Activated naive CD8-positive, alpha-beta T cell treated with anti-CD3 and anti-CD28 coated beads, Interleukin-2, amount 50 U/mL, for 16 hours (primary cell): ENCODE data around the gene WNT2B.
"Not testable (repeated sequence)": the region's sequence is repeated elsewhere in the genome, so short reads cannot be mapped to it uniquely, and the experiment has no call there.

Experiments
- DNase-seq: peaks from one replicate; pipeline ENCODE4 v3.0.0-alpha.2; 2020; ENCODE audit warnings: low read depth, low spot score

The WNT2B gene

DNA sequence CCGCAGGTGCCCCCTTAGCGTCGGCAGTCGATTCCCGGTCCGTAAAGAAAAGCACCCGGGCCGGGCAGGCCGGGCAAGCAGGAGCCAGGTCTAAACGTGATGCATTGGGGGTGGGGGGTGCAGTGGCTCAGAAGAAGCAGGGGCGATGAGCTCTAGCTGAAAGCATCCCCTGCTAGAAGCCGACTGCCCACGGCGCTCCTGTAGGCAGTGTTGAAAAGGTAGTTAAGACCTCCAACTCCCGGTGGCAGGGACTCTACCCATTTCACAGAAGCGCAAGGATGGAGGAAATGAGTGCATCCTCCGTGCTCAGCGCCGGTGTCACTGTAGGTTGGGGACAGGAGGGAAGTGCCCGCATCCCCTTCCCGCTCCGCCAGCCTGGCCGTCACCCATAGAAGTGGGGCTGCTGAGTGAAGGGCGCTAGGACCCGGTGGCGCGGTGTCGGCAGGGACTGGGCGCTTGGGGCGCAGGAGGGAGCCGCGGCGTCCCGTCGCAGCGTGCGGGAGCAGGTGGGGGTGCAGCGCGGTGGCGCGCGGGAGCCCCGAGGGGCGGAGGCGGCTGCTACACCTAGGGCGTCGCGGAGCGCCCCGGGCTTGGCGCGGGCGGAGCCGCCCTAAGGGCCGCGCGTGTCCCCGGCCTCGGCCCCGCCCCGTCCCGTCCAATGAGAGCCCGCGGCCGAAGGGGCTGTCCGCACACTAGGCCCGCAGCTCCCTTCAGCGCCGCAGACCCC lies at the start of gene WNT2B:
Gene WNT2B, plus strand, starts transcription at position 688 of the 727 bp plus-strand sequence. CDS start 298 bp downstream, outside the sequence.
- DNase-seq: no peak

DNA sequence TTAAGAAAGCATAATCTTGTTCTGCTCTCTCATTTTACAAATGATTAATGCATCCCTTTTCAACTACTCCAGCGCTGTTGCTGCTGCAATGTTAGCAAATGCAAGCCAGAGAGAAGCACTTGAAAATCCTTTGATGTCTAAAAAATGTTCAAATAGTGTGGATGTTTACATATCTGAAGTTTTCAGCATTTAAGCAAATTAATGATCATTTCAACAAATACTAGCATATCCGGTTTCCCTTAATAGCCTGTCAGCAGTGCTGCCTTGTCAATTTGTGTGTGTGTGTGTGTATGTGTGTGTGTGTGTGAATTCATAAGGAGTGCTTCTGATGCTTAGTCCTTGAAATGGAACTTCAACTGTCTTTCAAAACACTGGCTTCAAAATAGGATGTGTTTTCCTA lies 48.1 kb upstream of the WNT2B start:
- DNase-seq: no peak

GRCh38 chr1:112461200-112461871 lies 47.4 kb upstream of the WNT2B start:
- no peak for DNase-seq

- DNase-seq: no peak
These were observed 45.8 kb upstream of the WNT2B start for GRCh38 chr1:112462953-112463279.

DNA sequence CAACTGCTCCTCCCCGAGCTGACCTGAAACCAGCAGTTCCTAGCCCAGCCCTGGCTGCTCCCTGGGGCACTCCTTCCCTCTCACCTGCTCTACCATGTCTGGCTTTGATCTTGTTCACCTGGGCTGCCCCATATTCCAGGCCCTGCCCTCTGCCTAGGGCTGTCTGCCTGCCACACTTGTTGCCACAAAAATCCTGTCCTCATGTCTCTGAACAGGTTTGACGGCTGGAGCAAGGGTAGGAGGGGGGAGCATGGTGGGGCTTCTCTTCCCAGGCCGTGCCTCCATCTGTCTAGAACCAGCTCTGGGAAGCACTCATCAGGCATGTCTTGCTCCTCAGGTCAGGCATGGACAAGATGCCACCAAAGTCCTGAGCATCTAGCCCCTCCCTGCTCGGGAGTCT lies 44.3 kb upstream of the WNT2B start:
- DNase-seq: no peak

DNA sequence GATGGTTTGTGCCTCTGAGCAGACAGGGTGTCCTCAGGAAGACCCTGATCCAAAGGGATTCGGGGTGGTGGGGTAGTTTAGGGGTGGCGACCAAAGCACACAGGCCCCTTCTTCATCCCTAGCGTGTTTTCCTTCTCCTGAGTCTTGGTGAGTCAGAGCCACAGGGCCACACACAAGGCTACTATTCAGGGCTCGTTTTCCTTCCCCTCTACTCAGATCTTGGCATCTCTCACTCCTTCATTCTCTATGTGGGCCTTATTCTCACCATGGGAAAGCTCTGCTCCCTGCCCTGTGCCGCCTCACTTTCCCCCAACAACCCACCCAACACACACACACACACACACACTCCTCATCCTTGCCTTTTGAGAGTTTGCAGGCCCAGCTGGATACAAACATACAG lies 43.6 kb upstream of the WNT2B start:
- no peak for DNase-seq

DNA sequence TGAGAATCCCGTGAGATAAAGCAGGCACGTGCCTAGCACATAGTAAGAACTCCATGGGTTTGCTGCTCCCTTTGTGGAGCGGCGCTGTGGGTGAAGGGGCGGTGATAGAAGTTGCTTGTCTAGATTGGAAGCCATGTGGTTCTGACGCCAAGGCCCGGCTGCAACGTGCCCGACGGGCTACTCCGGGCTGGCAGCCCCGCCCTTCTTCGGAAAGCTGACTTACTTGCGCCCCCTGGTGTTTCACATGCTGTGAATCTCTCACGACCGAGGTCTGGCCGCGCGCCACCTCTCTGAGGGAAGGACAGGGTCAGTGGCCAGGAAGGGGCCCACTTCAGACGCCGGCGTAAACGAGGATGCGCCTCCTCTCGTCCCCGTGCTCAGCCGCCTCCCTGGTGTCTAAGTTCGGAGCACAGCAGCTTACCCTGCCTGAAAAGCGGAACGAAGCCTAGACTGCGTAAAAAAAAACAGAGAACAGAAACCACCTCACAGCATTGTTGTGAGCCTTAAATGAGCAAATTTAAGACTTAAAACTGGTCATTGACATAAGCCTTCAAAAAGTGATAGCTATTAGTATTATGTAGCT lies 42.6 kb upstream of the WNT2B start:
- DNase-seq: peak; percentile 72

DNA sequence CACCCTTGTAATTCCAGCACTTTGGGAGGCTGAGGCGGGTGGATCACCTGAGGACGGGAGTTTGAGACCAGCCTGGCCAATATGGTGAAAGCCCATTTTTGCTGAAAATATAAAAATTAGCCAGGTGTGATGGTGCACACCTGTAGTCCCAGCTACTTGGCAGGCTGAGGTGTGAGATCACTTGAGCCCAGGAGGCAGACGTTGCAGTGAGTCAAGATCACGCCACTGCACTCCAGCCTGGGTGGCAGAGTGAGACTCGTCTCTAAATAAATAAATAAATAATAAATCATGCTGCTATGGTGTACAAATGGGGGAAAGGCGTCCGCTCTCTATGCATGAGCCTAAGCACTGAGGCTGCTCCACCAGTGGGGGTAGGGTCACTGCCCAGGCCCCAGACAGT lies 38.4 kb upstream of the WNT2B start:
- not testable (repeated sequence) for DNase-seq

DNA sequence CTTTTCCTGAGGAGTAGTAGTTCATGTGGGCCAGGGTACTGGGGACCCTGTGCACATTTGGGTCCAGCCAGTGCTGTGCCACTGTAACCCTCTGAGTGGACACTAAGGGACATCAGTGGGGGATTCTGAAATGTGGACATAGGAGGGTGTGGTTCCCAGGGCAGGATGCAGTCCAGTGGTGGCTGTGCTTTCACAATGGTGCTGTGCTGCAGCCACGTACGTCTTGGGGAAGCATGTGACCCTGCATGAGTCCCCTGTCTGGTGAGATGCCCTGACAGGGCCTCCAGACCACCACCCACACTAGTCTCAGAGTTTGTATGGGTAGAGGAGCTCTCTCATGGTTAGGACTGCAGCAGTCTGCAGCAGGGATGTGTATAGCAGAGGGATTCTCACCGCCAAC lies 37.8 kb upstream of the WNT2B start:
- DNase-seq: no peak

DNA sequence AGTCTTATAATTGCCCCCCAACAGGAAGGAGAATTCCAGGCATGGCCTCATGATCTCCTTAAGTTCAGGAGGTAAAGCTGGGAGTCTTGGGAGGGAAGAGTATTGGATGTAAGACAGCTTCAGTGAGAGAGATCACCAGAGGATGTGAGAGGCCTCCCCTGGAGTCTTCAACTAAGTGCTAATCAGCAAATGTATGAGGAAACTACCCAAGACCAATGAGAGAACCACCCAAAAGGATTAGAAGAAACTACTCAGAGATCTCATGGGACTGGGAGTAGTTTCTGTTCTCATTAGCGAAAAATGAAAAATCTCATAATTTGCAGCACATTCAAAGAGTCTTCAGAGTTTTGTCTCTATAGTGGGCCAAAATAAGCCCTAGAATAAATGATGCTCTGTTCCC lies 36.6 kb upstream of the WNT2B start:
- DNase-seq: no peak

GRCh38 chr1:112477550-112477949 lies 31.2 kb upstream of the WNT2B start:
- DNase-seq: no peak

DNA sequence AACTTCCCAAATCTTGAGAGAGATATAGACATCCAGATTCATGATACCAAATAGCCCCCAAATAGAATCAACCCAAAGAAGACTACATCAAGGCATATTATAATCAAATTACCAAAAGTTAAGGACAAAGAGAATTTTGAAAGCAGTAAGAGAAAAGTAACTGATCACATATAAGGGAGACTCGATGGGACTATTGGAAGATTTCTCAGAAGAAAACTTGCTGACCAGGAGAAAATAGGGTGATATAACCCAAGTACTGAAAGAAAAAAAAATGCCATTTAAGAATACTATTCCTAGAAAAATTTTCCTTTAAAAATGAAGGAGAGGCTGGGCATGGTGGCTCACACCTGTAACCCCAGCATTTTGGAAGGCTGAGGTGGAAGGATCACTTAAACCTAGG lies 30.5 kb upstream of the WNT2B start:
- DNase-seq: no peak

GRCh38 chr1:112486063-112486462 lies 22.7 kb upstream of the WNT2B start:
- not testable (repeated sequence) for DNase-seq

- DNase-seq: not testable (repeated sequence)
These were observed 21.1 kb upstream of the WNT2B start for GRCh38 chr1:112487686-112488085.

DNA sequence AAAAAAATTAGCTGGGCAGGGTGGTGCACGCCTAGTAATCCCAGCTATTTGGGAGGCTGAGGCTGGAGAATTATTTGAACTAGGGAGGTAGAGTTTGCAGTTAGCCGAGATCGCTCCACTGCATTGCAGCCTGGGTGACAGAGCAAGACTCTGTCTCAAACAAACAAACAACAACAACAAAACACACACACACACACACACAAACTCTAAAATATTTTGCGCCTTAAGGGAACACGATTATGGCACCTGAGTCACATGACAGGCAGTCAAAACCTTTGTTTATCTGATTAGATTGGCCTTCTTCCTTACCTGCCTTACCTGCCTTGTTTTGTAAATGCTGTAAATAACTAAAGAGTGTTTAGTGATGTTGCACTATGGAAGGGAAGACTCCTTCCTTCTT lies 20.6 kb upstream of the WNT2B start:
- no peak for DNase-seq

DNA sequence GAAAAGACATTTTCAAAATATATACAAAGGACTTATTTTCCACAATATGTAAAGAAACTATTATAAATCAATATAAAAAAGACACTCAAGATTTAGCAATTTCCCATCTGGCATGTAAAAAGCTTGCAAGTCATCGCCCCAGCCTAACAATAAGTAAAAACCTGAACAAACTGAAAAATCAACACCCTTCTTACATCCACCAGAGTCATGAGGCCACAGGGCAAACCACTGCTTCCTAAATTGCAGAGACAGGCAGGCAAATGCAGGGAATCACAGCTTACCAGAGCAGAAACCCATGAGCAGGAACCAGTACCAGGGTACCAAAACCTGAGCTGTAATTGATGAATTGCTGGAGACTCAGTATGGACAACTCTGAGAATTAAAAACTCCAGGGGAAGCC lies 16.7 kb upstream of the WNT2B start:
- no peak for DNase-seq

DNA sequence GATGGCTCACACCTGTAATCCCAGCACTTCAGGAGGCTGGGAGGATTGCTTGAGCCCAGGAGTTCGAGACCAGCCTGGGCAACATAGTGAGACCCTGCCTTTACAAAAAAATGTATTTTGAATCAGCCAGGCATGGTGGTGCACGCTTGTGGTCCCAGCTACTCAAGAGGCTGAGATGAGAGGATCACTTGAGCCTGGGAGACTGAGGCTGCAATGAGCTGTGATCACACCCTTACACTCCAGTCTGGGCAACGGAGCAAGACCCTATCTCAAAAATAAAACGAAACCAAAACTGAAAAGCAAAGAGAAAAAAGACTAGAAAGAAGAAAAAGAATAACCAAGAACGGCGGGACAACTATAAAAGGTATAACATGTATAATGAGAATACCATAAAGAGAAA lies 15.4 kb upstream of the WNT2B start:
- DNase-seq: no peak

DNA sequence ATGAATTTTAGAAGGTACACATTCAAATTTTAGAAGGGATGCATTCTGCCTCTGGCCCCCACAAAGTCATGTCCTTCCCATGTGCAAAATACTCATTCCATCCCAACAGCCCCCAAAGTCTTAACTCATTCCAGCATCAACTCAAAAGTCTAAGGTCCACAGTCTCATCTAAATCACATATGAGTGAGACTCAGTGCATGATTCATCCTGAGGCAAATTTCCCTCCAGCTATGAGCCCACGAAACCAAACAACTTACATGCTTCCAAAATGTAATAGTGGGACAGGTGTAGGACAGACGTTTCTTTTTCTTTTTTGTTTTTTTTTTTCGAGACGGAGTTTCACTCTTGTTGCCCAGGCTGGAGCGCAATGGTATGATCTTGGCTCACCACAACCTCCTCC lies 12.5 kb upstream of the WNT2B start:
- no peak for DNase-seq

DNA sequence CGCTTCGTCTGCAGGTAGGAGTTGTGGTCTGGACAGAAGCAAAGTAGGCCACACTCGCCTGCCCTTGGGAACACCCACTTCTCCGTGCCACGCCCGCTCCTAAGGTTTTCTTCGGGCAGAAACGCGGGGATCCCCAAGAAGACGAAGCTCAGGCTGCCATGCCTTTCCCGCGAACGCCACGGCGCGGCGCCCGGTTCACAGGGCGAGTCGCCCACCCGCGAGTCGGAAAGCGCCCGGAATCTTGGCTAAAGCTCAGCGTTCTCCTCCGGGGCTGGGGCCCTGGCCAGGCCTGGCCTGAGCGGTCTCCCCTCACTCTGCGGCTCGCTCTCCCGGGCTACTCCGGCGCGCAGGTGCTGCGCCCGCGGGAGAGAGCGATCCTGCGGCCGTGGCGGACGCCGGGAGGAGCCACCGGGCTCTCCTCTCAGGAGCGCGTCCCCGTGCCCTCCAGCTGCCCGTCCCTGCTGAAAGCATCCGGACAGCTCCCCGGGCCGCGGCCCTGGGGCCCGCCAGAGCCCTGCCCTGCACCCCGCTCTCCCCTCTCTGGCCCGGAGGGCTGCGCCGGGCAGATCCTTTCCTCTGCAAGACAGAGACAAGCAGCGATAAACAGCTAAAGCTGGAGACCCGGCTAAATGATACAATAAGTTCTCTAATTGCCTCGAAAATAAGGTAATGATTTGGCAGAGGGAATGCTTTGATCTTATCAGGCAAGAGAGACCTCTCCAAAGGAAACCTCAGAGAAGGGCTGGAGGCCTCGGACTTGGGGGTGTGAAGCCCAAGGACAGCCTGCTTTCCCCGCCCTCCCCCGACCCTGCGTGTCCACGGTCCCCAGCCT lies 6.7 kb upstream of the WNT2B start:
- no peak for DNase-seq

GRCh38 chr1:112502826-112503225 lies 5.9 kb upstream of the WNT2B start:
- DNase-seq: no peak

DNA sequence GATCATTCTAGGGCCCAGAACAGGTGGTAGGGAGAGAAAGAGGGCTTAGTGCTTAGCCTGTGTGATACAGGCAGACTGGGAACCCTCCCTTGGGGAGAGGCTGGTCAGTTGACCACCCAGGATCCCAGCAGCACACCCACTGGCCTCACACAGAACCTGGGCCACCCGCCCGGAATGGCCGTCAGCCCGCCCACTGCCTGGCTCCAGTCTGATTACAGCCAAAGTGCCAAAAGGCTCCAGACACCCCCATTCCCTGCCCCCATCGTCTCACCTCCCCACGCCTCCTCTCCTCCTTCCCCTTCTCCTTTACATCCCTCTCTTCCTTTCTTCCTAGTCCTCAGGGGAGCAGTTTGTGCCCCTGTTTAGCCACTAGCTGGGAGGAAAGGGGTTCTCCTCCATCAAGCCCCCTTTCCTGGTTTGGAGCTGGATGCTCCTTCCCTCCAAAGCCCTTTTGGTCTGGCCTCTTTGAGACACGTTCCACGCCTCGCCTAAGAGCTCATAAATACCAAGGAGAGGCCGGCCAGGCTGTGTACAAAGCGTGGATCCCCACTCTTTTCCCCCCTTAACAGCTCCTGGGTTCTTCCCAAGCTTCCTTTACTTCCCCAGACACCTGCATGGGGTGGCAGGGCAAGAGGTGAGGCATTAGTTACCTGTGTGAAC lies 4.6 kb upstream of the WNT2B start:
- no peak for DNase-seq
